K562 (cell line): ENCODE data around the gene MAGI1. TPM values are rescaled to one million over a fixed set of nuclear protein-coding genes. Genes with fewer than 3 reads are reported as not detected.

Source experiments
- ATAC-seq: fragments of 200-7000 bp; cut with Tn5 transposase; 3 replicates; pipeline ENCODE4 v1.9.1; 2020; ENCODE audit warnings: moderate library complexity
- BruUV-seq: library from RNA; stranded (reverse); fragments of 400-500 nt; replicated peaks from 2 replicates; lab custom pipeline; 2021; lab: Mats Ljungman, UMichigan
- CTCF ChIA-PET: fragments of 300-600 bp; formaldehyde crosslinking; extraction: SDS; loops from one replicate; lab custom pipeline; 2021; ENCODE audit warnings: low intra/inter-chr PET ratio; lab: Yijun Ruan, JAX
- POLR2A ChIA-PET: fragments of 300-600, 350-650 bp; sonication (Branson Sonifier 250); formaldehyde crosslinking; extraction: SDS; loops from one replicate; lab custom pipeline; 2021; ENCODE audit warnings: antibody characterized with exemption, inconsistent platforms; lab: Yijun Ruan, JAX
- DNase-seq, 4 experiments: peaks; one replicate each; pipeline versions ENCODE4 v3.0.0 to v3.0.0-alpha.2; 2011 to 2018; ENCODE audit warnings: low spot score in 3 of 4, mixed read lengths in 3 of 4; ENCODE audit errors: extremely low read depth in 1 of 4
- FAIRE-seq: peaks from 2 replicates; lab custom pipeline; 2011; peaks lifted over from hg19 to GRCh38; lab: Jason Lieb, UNC
- H2AFZ ChIP-seq: 2 replicates; pipeline ENCODE4 v1.6.0; 2011; ENCODE audit warnings: low read depth, low read length, control low read depth, inconsistent platforms
- H3K27ac ChIP-seq: fragments of 200-600 bp; 3 replicates; pipeline ENCODE4 v1.8.0; 2011; ENCODE audit warnings: low read depth, mild to moderate bottlenecking, control low read depth, inconsistent platforms, low read length, moderate library complexity, mixed read lengths; ENCODE audit errors: extremely low read depth
- H3K27me3 ChIP-seq, 2 experiments: fragments of 300-600 bp in 1 of 2; 2 replicates in 1 of 2; 3 replicates in 1 of 2; pipeline versions ENCODE4 v1.6.0 to v1.8.0; 2011; ENCODE audit warnings: inconsistent platforms in 2 of 2, low read length in 2 of 2, mild to moderate bottlenecking in 1 of 2, mixed read lengths in 1 of 2, moderate library complexity in 1 of 2; ENCODE audit not compliant: control insufficient read depth in 2 of 2, insufficient read depth in 2 of 2
- H3K36me3 ChIP-seq: fragments of 300-600 bp; 3 replicates; pipeline ENCODE4 v1.8.0; 2011; ENCODE audit warnings: mild to moderate bottlenecking, low read length, inconsistent platforms; ENCODE audit not compliant: control insufficient read depth, insufficient read depth
- H3K4me1 ChIP-seq, 2 experiments: fragments of 200-600 bp in 1 of 2; replicated peaks in 1 of 2; 2 replicates in 1 of 2; 3 replicates in 1 of 2; pipeline versions ENCODE4 v1.5.1 to v1.8.0; 2011; ENCODE audit warnings: inconsistent platforms in 2 of 2, low read length in 2 of 2, mild to moderate bottlenecking in 1 of 2, mixed read lengths in 1 of 2, moderate library complexity in 1 of 2; ENCODE audit not compliant: control insufficient read depth in 2 of 2, insufficient read depth in 2 of 2
- H3K4me2 ChIP-seq: 2 replicates; pipeline ENCODE4 v1.6.1; 2011; ENCODE audit warnings: low read length, control low read depth, inconsistent platforms, mixed read lengths; ENCODE audit not compliant: insufficient read depth
- H3K4me3 ChIP-seq: fragments of 200-600 bp; sonication (generic), shearing (Covaris generic); 2 replicates; pipeline ENCODE4 v1.5.1; 2016; ENCODE audit warnings: control low read depth, inconsistent platforms
- H3K79me2 ChIP-seq: fragments of 200-600 bp; 3 replicates; pipeline ENCODE4 v1.8.0; 2011; ENCODE audit warnings: low read length, inconsistent platforms; ENCODE audit not compliant: control insufficient read depth, insufficient read depth
- H3K9ac ChIP-seq, 2 experiments: 2 replicates each; pipeline versions ENCODE4 v1.6.0 to v1.6.1; 2011; ENCODE audit warnings: low read depth in 2 of 2, low read length in 2 of 2, control low read depth in 1 of 2, inconsistent platforms in 1 of 2, mild to moderate bottlenecking in 1 of 2, mixed read lengths in 1 of 2; ENCODE audit not compliant: insufficient read depth in 1 of 2
- H3K9me1 ChIP-seq: one replicate; pipeline ENCODE4 v1.6.0; 2011; ENCODE audit warnings: inconsistent platforms, mild to moderate bottlenecking, low read length, moderate library complexity; ENCODE audit not compliant: control insufficient read depth, insufficient read depth
- H3K9me3 ChIP-seq: replicated peaks from 2 replicates; pipeline ENCODE4 v1.5.1; 2011; ENCODE audit warnings: low read depth, low read length, inconsistent platforms; ENCODE audit not compliant: control insufficient read depth, insufficient read depth
- H4K20me1 ChIP-seq: replicated peaks from 2 replicates; pipeline ENCODE4 v1.6.1; 2011; ENCODE audit warnings: low read length, inconsistent platforms, mixed read lengths; ENCODE audit not compliant: control insufficient read depth, insufficient read depth
- BRF1 ChIP-seq: IDR thresholded peaks from 3 replicates; pipeline ENCODE4 v1.6.1; 2011; ENCODE audit warnings: borderline replicate concordance, mild to moderate bottlenecking; ENCODE audit not compliant: insufficient read length; ENCODE audit errors: extremely low read depth
- CEBPG ChIP-seq, 3 experiments: fragments of 200-800 bp in 1 of 3; sonication (Bioruptor generic) in 1 of 3; sonication (generic) in 1 of 3; formaldehyde crosslinking in 1 of 3; IDR thresholded peaks in 2 of 3; conservative IDR thresholded peaks in 1 of 3; 2 replicates each; pipeline versions ENCODE4 v1.6.1 to v1.8.0; 2016 to 2022; ENCODE audit warnings: missing compliant biosample characterization in 2 of 3, missing genetic modification characterization in 2 of 3, mild to moderate bottlenecking in 1 of 3, missing genetic modification reagents in 1 of 3
- CHD2 ChIP-seq: IDR thresholded peaks from 2 replicates; pipeline ENCODE4 v1.6.1; 2011; ENCODE audit warnings: low read depth, low read length
- FOXJ2 ChIP-seq: fragments of 200-800 bp; sonication (Bioruptor generic); IDR thresholded peaks from 2 replicates; pipeline ENCODE4 v1.6.1; 2016; ENCODE audit warnings: missing genetic modification characterization, missing compliant biosample characterization
- GATAD2B ChIP-seq: fragments of 450-650 bp; IDR thresholded peaks from 2 replicates; pipeline ENCODE4 v1.6.1; 2017; ENCODE audit warnings: mild to moderate bottlenecking, borderline replicate concordance
- HOXB6 ChIP-seq: fragments of 250-450 bp; sonication (Bioruptor Pico); IDR thresholded peaks from 2 replicates; pipeline ENCODE4 v1.5.1; 2022; ENCODE audit warnings: mild to moderate bottlenecking, borderline replicate concordance
- JUND ChIP-seq, 2 experiments: IDR thresholded peaks; 2 replicates in 1 of 2; 3 replicates in 1 of 2; pipeline ENCODE4 v1.6.1; 2011; ENCODE audit warnings: borderline replicate concordance in 2 of 2, low read depth in 2 of 2, low read length in 2 of 2, improper control_type of control experiment in 1 of 2, missing biosample characterization in 1 of 2, missing genetic modification characterization in 1 of 2, missing genetic modification reagents in 1 of 2
- KHSRP ChIP-seq: fragments of 450-650 bp; IDR thresholded peaks from 2 replicates; pipeline ENCODE4 v1.6.1; 2017
- KLF6 ChIP-seq: fragments of 250-450 bp; sonication (Bioruptor Pico); IDR thresholded peaks from 2 replicates; pipeline ENCODE4 v1.4.0; 2020; ENCODE audit warnings: mild to moderate bottlenecking, moderate library complexity, borderline replicate concordance
- L3MBTL2 ChIP-seq: fragments of 450-650 bp; IDR thresholded peaks from 2 replicates; pipeline ENCODE4 v1.6.1; 2016; ENCODE audit warnings: mild to moderate bottlenecking, moderate library complexity
- RHOXF2B ChIP-seq: fragments of 250-450 bp; sonication (Bioruptor Pico); conservative IDR thresholded peaks from 2 replicates; pipeline ENCODE4 v1.5.1; 2021
- SMARCC2 ChIP-seq: fragments of 450-650 bp; IDR thresholded peaks from 2 replicates; pipeline ENCODE4 v1.6.1; 2017; ENCODE audit warnings: antibody characterized with exemption, moderate library complexity, mild to moderate bottlenecking, low read depth
- XRCC5 ChIP-seq: fragments of 200-400 bp; formaldehyde crosslinking; IDR thresholded peaks from 2 replicates; pipeline ENCODE4 v1.6.1; 2017; ENCODE audit warnings: low read depth, mild to moderate bottlenecking, low read length
- ZNF140 ChIP-seq: fragments of 250-450 bp; sonication (Bioruptor Pico); IDR thresholded peaks from 2 replicates; pipeline ENCODE4 v1.8.0; 2021; ENCODE audit warnings: moderate library complexity, mild to moderate bottlenecking, inconsistent platforms
- ZNF146 ChIP-seq: IDR thresholded peaks from one replicate; pipeline ENCODE4 v1.6.1; 2018; ENCODE audit warnings: missing compliant biosample characterization; ENCODE audit not compliant: unreplicated experiment
- WGBS: fragments of 100-300 bp; shearing (Covaris generic); methylation state at CpG from one replicate; pipeline ENCODE4 v1.1.6; 2016; ENCODE audit warnings: low coverage, mixed read lengths; ENCODE audit not compliant: insufficient coverage; ENCODE audit errors: missing lambda C conversion rate; 5-methylcytosine and 5-hydroxymethylcytosine counted together
- in situ Hi-C: fragments of 300-500 bp; cut with MboI; formaldehyde crosslinking; loops from 4 replicates; pipeline ENCODE4 v1.15.0; 2018; ENCODE audit warnings: inconsistent platforms, mixed read lengths
- intact Hi-C: fragments of 100-400 bp; cut with micrococcal nuclease; formaldehyde crosslinking; loops from 2 replicates; pipeline ENCODE4 v1.14.2; 2022
- polyA plus RNA-seq, 8 experiments: library from polyadenylated mRNA; depleted of rRNA in 4 of 8; stranded (reverse) in 5 of 8; unstranded in 3 of 8; fragments of >200 nt; fragmentation: Nextera tagmentation in 2 of 8; fragmentation: Illumina TruSeq in 1 of 8; extraction: Ambion mirVana in 2 of 8; extraction: Trizol in 1 of 8; gene quantifications; 2 replicates each; pipeline versions ENCODE4 v1.2.1 to v1.2.3, GENCODE V29; 2011 to 2014; ENCODE audit warnings: inconsistent platforms in 1 of 8, missing spikeins in 1 of 8
- total RNA-seq, 7 experiments: library from RNA; depleted of rRNA in 6 of 7; stranded (reverse); fragments of >200 nt in 6 of 7; fragmentation: Illumina TruSeq in 2 of 7; extraction: Trizol in 2 of 7; gene quantifications; 2 replicates each; pipeline versions ENCODE4 v1.2.1 to v1.2.3, GENCODE V29; 2011 to 2021; ENCODE audit warnings: low replicate concordance in 1 of 7
- TF ChIP-seq, protein P1 (sequence below): fragments of 450-650 bp; formaldehyde crosslinking; IDR thresholded peaks from 2 replicates; pipeline ENCODE4 v1.4.0; 2020; ENCODE audit warnings: mild to moderate bottlenecking, moderate library complexity
- TF ChIP-seq, protein P2 (sequence below), 2 experiments: fragments of 450-650 bp in 1 of 2; sonication (generic) in 1 of 2; formaldehyde crosslinking in 1 of 2; IDR thresholded peaks in 1 of 2; conservative IDR thresholded peaks in 1 of 2; 2 replicates each; pipeline versions ENCODE4 v1.6.1 to v1.8.1; 2016 to 2023; ENCODE audit warnings: mild to moderate bottlenecking in 2 of 2, moderate library complexity in 2 of 2, inconsistent platforms in 1 of 2, missing genetic modification reagents in 1 of 2

Gene MAGI1
- total and polyA plus RNA-seq, 9 of the 15 experiments (the other 6 are each of a cell fraction or from before 2014, with no cell fraction given), result 7.8 to 59.4 (median 43.2) TPM

GRCh38 chr3:65330072-65330471 lies 708.6 kb downstream of the MAGI1 start:
- in situ Hi-C loops, result no loop called here
- CTCF ChIA-PET, result no interaction called here
- BruUV-seq, result no TSS peak
- TF ChIP-seq KHSRP, result no peak
- no peak for TF ChIP-seq CHD2
- TF ChIP-seq ZNF140 (CRISPR knock-in tag), result no peak
- TF ChIP-seq L3MBTL2, result no peak
- TF ChIP-seq, protein P1, sequence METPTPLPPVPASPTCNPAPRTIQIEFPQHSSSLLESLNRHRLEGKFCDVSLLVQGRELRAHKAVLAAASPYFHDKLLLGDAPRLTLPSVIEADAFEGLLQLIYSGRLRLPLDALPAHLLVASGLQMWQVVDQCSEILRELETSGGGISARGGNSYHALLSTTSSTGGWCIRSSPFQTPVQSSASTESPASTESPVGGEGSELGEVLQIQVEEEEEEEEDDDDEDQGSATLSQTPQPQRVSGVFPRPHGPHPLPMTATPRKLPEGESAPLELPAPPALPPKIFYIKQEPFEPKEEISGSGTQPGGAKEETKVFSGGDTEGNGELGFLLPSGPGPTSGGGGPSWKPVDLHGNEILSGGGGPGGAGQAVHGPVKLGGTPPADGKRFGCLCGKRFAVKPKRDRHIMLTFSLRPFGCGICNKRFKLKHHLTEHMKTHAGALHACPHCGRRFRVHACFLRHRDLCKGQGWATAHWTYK (CRISPR knock-in tag), result no peak
- no peak for TF ChIP-seq KLF6 (CRISPR knock-in tag)
- TF ChIP-seq BRF1, result no peak
- no peak for TF ChIP-seq HOXB6 (CRISPR knock-in tag)
- no peak for TF ChIP-seq RHOXF2B (CRISPR knock-in tag)
- no peak for TF ChIP-seq ZNF146 (CRISPR knock-in tag)
- TF ChIP-seq CEBPG (CRISPR knock-in tag; IDR thresholded peaks at IDR 0.05), result no peak
- peak; percentile 52 to 74; a peak in 3 of 4 replicates for TF ChIP-seq CEBPG (tag; conservative IDR thresholded peaks at IDR 0.05 in 1 of 2, IDR thresholded peaks at IDR 0.05 in 1 of 2)
- peak; percentile 24; the same call in 1 of the 2 replicates for TF ChIP-seq JUND (IDR thresholded peaks at IDR 0.05; ENCODE audit: borderline replicate concordance, low read depth, low read length)
- TF ChIP-seq JUND (tag; IDR thresholded peaks at IDR 0.05; ENCODE audit: borderline replicate concordance, low read depth, low read length), result peak; percentile 48; the same call in 1 of the 3 replicates
- TF ChIP-seq SMARCC2, result no peak
- TF ChIP-seq FOXJ2 (tag), result no peak
- TF ChIP-seq XRCC5, result no peak
- TF ChIP-seq, protein P2, sequence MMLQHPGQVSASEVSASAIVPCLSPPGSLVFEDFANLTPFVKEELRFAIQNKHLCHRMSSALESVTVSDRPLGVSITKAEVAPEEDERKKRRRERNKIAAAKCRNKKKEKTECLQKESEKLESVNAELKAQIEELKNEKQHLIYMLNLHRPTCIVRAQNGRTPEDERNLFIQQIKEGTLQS (IDR thresholded peaks at IDR 0.05), result peak; percentile 65
- TF ChIP-seq, protein P2 (CRISPR knock-in tag; conservative IDR thresholded peaks at IDR 0.05), result no peak
- no peak for TF ChIP-seq GATAD2B

More at GRCh38 chr3:65330072-65330471, 708.6 kb downstream of the MAGI1 start:
- no peak for DNase-seq
- H3K36me3 ChIP-seq, result no peaks in the 10 kb centered on the region
- WGBS, result 1% methylated on average over 6 of the region's 6 CpGs
- ATAC-seq, result no peak
- peaks cover 0 to 10% of the 10 kb centered on the region in 2 experiments; a peak in 2 of 5 replicates for H3K27me3 ChIP-seq
- H3K27ac ChIP-seq, result no peak overlapping the region
- no peaks in the 10 kb centered on the region for H3K79me2 ChIP-seq
- no peak overlapping the region for H3K9ac ChIP-seq
- no peak overlapping the region for H2AFZ ChIP-seq
- no peaks in the 10 kb centered on the region for H3K4me1 ChIP-seq
- H3K9me1 ChIP-seq, result no peaks in the 10 kb centered on the region
- POLR2A ChIA-PET, result interaction anchor here (0.6 kb wide), 2 partner anchors 14 to 362 kb away, joined by 3 read pairs; no protein-coding TSS in a partner anchor
- H4K20me1 ChIP-seq, result no peaks in the 10 kb centered on the region
- no peaks in the 10 kb centered on the region for H3K9me3 ChIP-seq
- no peak for FAIRE-seq
- no peak overlapping the region for H3K4me3 ChIP-seq
- no peak overlapping the region for H3K4me2 ChIP-seq
- intact Hi-C loops, result no loop called here
